Hepatocyte (in vitro differentiated cells): ENCODE measurements around the gene SMAD3. TPM values are rescaled to one million over a fixed set of nuclear protein-coding genes. Genes with fewer than 3 reads are reported as not detected.

Source experiments
- DNase-seq: peaks from one replicate; pipeline ENCODE4 v3.0.0-alpha.2; 2016; ENCODE audit warnings: low spot score
- H2AFZ ChIP-seq: fragments of 200-600 bp; sonication (generic); 2 replicates; pipeline ENCODE4 v1.6.0; 2016; ENCODE audit warnings: antibody characterized with exemption, mild to moderate bottlenecking
- H3K27ac ChIP-seq: fragments of 200-600 bp; sonication (generic); 2 replicates; pipeline ENCODE4 v1.5.1; 2016; ENCODE audit warnings: mild to moderate bottlenecking
- H3K27me3 ChIP-seq: fragments of 200-600 bp; sonication (generic); 2 replicates; pipeline ENCODE4 v1.6.1; 2016
- H3K36me3 ChIP-seq: fragments of 200-600 bp; sonication (generic); replicated peaks from 2 replicates; pipeline ENCODE4 v1.5.1; 2016; ENCODE audit warnings: low read depth; ENCODE audit not compliant: insufficient read depth
- H3K4me1 ChIP-seq: fragments of 200-600 bp; sonication (generic); 2 replicates; pipeline ENCODE4 v1.5.1; 2016; ENCODE audit warnings: mild to moderate bottlenecking, moderate library complexity; ENCODE audit not compliant: insufficient read depth
- H3K4me2 ChIP-seq: fragments of 200-600 bp; sonication (generic); 2 replicates; pipeline ENCODE4 v1.6.0; 2016
- H3K4me3 ChIP-seq: fragments of 200-600 bp; sonication (generic); 2 replicates; pipeline ENCODE4 v1.5.1; 2016; ENCODE audit warnings: mild to moderate bottlenecking
- H3K79me2 ChIP-seq: fragments of 200-600 bp; sonication (generic); 2 replicates; pipeline ENCODE4 v1.6.0; 2017; ENCODE audit warnings: mild to moderate bottlenecking
- H3K9me2 ChIP-seq: fragments of 200-600 bp; sonication (generic); replicated peaks from 2 replicates; pipeline ENCODE4 v1.6.0; 2017; ENCODE audit warnings: mild to moderate bottlenecking; ENCODE audit not compliant: insufficient read depth
- H3K9me3 ChIP-seq: fragments of 200-600 bp; sonication (generic); 2 replicates; pipeline ENCODE4 v1.5.1; 2016; ENCODE audit warnings: low read depth, mild to moderate bottlenecking
- H4K20me1 ChIP-seq: fragments of 200-600 bp; sonication (generic); 2 replicates; pipeline ENCODE4 v1.6.0; 2016; ENCODE audit warnings: mild to moderate bottlenecking; ENCODE audit not compliant: insufficient read depth, poor library complexity, severe bottlenecking
- EZH2 ChIP-seq: fragments of 200-600 bp; sonication (generic); IDR thresholded peaks from 2 replicates; pipeline ENCODE4 v1.6.1; 2016; ENCODE audit warnings: antibody characterized with exemption, mild to moderate bottlenecking, borderline replicate concordance
- EZH2phosphoT487 ChIP-seq: fragments of 200-600 bp; sonication (generic); IDR thresholded peaks from one replicate; pipeline ENCODE4 v1.6.1; 2018; ENCODE audit warnings: antibody characterized with exemption, mild to moderate bottlenecking, low read depth, moderate library complexity; ENCODE audit not compliant: unreplicated experiment, severe bottlenecking
- WGBS: methylation state at CpG from one replicate; pipeline ENCODE4 v1.1.6; 2016; ENCODE audit warnings: low lambda C conversion rate; ENCODE audit errors: missing lambda C conversion rate; 5-methylcytosine and 5-hydroxymethylcytosine counted together
- polyA plus RNA-seq: library from polyadenylated mRNA; unstranded; fragments of >200 nt; fragmentation: Nextera tagmentation; extraction: Ambion mirVana; gene quantifications from 2 replicates; pipeline ENCODE4 v1.2.1, GENCODE V29; 2016
- total RNA-seq: library from RNA; depleted of rRNA; stranded (reverse); fragments of >200 nt; gene quantifications from 2 replicates; pipeline ENCODE4 v1.2.3, GENCODE V29; 2014
- TF ChIP-seq, protein P1 (sequence below): fragments of 200-600 bp; sonication (generic); IDR thresholded peaks from 2 replicates; pipeline ENCODE4 v1.5.1; 2016; ENCODE audit warnings: antibody characterized with exemption, mild to moderate bottlenecking; ENCODE audit not compliant: poor library complexity

The SMAD3 gene
- total and polyA plus RNA-seq, 2 experiments from 2014 or later: 24.7 to 32.2 TPM

DNA sequence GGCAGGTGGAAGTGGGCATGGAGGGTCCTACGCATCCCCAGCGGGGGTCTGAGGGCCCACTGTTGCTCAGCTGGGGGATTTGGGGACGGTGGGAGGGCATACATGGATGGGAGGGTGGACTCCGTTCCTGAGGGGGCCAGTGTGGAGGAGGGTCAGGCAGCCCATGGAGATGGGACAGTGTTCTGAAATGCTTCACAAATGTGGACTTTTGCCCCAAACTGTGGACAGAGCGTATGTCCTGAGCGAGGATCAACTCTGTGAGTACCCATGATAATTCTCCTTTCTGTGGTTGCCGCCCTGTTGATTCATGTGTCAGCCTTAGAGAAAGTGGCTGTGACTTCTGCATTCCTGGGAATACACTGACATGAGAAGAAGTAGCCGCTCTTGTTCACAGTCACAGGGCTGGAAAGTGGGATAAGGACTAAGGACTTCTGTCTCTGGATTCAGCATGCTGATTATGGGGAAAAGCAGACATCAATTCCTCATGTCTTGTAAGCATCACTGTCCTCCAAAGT lies 33.4 kb downstream of the SMAD3 start:
- Histone ChIP-seq H3K4me3 (no peak overlapping the region), H3K4me2 (peak overlapping the region; percentile 64), H3K27ac (peak overlapping the region; percentile 83), H3K9me2 (no peaks in the 10 kb centered on the region), H3K27me3 (no peaks in the 10 kb centered on the region), H3K79me2 (peaks cover 96% of the 10 kb centered on the region), H3K4me1 (peaks cover 25% of the 10 kb centered on the region), H2AFZ (no peak overlapping the region), H4K20me1 (peaks cover 52% of the 10 kb centered on the region), H3K36me3 (no peaks in the 10 kb centered on the region), H3K9me3 (no peaks in the 10 kb centered on the region)
- WGBS: 77% methylated on average over 8 of the region's 8 CpGs
- no peak for TF ChIP-seq EZH2
- TF ChIP-seq, protein P1, sequence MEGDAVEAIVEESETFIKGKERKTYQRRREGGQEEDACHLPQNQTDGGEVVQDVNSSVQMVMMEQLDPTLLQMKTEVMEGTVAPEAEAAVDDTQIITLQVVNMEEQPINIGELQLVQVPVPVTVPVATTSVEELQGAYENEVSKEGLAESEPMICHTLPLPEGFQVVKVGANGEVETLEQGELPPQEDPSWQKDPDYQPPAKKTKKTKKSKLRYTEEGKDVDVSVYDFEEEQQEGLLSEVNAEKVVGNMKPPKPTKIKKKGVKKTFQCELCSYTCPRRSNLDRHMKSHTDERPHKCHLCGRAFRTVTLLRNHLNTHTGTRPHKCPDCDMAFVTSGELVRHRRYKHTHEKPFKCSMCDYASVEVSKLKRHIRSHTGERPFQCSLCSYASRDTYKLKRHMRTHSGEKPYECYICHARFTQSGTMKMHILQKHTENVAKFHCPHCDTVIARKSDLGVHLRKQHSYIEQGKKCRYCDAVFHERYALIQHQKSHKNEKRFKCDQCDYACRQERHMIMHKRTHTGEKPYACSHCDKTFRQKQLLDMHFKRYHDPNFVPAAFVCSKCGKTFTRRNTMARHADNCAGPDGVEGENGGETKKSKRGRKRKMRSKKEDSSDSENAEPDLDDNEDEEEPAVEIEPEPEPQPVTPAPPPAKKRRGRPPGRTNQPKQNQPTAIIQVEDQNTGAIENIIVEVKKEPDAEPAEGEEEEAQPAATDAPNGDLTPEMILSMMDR: no peak
- no peak for TF ChIP-seq EZH2phosphoT487
- peak; percentile 60 for DNase-seq

DNA sequence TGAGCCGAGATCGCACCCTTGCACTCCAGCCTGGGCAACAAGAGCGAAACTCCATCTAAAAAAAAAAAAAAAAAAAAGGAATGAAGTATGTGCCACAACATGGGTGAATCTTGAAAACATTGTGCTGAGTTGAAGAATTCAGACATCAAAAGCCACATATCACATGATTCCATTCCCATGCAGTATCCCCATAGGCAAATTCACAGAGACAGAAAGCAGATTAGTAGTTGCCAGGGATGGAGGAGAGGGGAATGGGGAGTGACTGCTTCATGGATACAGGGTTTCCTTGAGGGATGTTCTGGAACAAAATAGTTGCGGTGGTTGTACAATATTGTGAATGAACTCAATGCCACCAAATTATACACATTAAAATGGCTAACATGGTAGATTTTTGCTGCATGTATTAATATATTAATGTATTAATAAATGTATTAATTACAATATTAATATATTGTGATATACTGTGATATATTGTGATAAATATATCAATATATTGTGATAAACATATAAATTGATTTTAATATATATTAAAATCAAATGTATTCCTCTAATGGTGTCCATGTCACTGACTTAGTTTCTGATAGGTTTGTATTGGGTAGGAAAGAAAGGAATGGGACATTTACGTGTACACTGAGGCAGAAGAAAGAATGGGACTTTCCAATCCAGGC lies 34.9 kb downstream of the SMAD3 start:
- Histone ChIP-seq H3K4me2 (no peak overlapping the region), H3K9me2 (no peaks in the 10 kb centered on the region), H2AFZ (no peak overlapping the region), H3K4me3 (no peak overlapping the region), H3K9me3 (no peaks in the 10 kb centered on the region), H3K27ac (no peak overlapping the region), H3K36me3 (no peaks in the 10 kb centered on the region), H4K20me1 (peaks cover 59% of the 10 kb centered on the region), H3K27me3 (no peaks in the 10 kb centered on the region), H3K79me2 (peaks cover 95% of the 10 kb centered on the region), H3K4me1 (peaks cover 33% of the 10 kb centered on the region)
- 77% methylated on average over 5 of the region's 5 CpGs for WGBS
- DNase-seq: no peak
- TF ChIP-seq, protein P1: no peak
- TF ChIP-seq EZH2phosphoT487 (no peak), EZH2 (no peak)

DNA sequence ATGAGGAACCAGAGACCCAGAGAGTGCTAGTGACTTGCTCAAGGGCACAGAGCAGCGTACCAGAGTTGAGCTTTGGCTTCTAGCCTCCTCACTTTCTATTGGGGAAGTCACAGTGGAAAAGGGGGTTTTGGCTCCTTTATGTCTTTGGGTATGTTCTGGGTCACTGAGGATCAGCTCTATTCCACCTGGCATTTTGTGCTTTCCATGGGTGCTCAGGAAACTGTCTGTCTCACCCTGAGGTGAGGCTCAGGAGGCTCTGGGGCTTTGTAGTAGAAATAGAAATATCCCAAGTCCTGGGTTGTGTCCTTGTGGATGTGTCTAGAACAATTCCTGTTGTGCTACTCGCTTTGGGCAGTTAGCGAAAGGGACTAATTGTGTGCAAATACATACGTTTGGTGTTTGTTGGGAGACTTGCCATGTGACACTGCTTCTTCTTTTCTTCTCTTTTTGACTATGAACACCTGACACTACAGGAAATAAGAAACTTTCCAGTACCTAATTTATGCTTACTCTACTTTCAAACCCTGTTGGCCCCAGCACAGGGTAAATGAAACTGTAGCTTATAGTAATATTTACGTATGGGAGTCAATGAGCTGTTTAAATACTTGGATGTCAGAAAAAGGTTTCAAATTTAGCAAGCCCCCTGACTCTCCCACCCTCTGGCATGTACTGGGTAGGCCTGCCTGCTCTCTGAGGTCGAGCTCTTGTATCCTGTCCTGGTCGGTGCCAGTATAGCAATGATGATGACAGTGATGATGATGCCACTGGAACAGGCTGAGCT lies 35.6 kb downstream of the SMAD3 start:
- no peaks in the 10 kb centered on the region for H3K27me3 ChIP-seq
- 92% methylated on average over 7 of the region's 7 CpGs for WGBS
- no peak overlapping the region for H2AFZ ChIP-seq
- no peak for TF ChIP-seq EZH2
- TF ChIP-seq, protein P1: no peak
- no peak for TF ChIP-seq EZH2phosphoT487
- peaks cover 92% of the 10 kb centered on the region for H3K79me2 ChIP-seq
- no peaks in the 10 kb centered on the region for H3K9me2 ChIP-seq
- H3K9me3 ChIP-seq: no peaks in the 10 kb centered on the region
- H4K20me1 ChIP-seq: peaks cover 56% of the 10 kb centered on the region
- DNase-seq: no peak
- H3K27ac ChIP-seq: peak overlapping the region; percentile 18
- H3K4me2 ChIP-seq: no peak overlapping the region
- H3K4me3 ChIP-seq: no peak overlapping the region
- H3K36me3 ChIP-seq: no peaks in the 10 kb centered on the region
- H3K4me1 ChIP-seq: peaks cover 39% of the 10 kb centered on the region
